AG04449 (cell line): ENCODE data around the gene CETP.

Experiments
- CTCF ChIA-PET: fragments of 350-600 bp; formaldehyde crosslinking; extraction: SDS; loops from one replicate; lab custom pipeline; 2021; ENCODE audit warnings: antibody characterized with exemption; lab: Yijun Ruan, JAX
- POLR2A ChIA-PET: fragments of 400-600, 350-600 bp; formaldehyde crosslinking; extraction: SDS; loops from one replicate; lab custom pipeline; 2020; ENCODE audit warnings: antibody characterized with exemption, inconsistent platforms; lab: Yijun Ruan, JAX
- DNase-seq: peaks from one replicate; pipeline ENCODE4 v3.0.0-alpha.2; 2010; ENCODE audit warnings: low read depth, low spot score
- H3K4me3 ChIP-seq: 2 replicates; pipeline ENCODE4 v1.5.1; 2011; ENCODE audit warnings: low read depth, mild to moderate bottlenecking, control low read depth, low read length
- CTCF ChIP-seq: IDR thresholded peaks from one replicate; pipeline ENCODE4 v1.5.1; 2011; ENCODE audit warnings: mild to moderate bottlenecking, moderate library complexity, low read length, control low read depth, inconsistent platforms; ENCODE audit not compliant: insufficient read depth; ENCODE audit errors: missing control alignments

Gene CETP

DNA sequence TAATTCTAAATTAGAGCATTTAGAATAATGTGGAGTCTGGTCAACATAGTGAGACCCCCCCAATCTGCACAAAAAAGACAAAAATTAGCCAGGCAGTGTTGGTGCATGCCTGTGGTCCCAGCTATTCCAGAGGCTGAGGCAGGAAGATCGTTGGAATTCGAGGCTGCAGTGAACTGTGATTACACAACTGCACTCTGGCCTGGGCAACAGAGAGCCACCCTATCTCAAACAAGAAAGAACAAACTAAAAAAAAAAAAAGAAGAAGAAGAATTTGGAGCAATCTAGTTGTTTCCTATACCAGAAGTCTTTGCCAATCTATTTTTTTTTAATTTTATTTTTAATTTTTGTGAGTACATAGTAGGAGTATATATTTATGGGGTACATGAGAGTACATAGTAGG lies 6.0 kb downstream of the CETP start:
- ChIA-PET CTCF (interaction anchor here (0.7 to 2.6 kb wide), 4 partner anchors 11 to 449 kb away, joined by 3 to 15 read pairs (median 4); no protein-coding TSS in a partner anchor), POLR2A (no interaction called here)
- TF ChIP-seq CTCF: no peak
- DNase-seq: no peak
- no peak overlapping the region for H3K4me3 ChIP-seq

DNA sequence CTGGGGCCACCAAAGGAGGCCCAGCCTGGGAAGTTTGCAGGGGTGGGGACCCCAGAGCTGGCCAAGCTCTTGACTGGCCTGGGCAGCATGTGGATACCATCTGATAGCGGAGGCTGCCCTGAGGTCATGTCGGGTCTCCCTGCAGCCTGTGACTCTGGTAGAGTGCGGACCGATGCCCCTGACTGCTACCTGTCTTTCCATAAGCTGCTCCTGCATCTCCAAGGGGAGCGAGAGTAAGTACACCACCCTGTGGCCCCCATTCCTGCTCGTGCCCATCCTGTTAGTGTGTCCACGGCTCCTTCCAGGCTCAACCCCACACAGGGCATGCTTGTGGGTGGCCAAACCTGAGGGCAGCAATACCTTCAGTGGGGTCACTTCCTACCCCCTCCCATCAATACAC lies 8.0 kb downstream of the CETP start:
- ChIA-PET CTCF (interaction anchor here (0.8 to 1.7 kb wide), 3 partner anchors 22 to 176 kb away, joined by 3 to 4 read pairs (median 3); no protein-coding TSS in a partner anchor), POLR2A (no interaction called here)
- no peak for TF ChIP-seq CTCF
- DNase-seq: no peak
- no peak overlapping the region for H3K4me3 ChIP-seq

DNA sequence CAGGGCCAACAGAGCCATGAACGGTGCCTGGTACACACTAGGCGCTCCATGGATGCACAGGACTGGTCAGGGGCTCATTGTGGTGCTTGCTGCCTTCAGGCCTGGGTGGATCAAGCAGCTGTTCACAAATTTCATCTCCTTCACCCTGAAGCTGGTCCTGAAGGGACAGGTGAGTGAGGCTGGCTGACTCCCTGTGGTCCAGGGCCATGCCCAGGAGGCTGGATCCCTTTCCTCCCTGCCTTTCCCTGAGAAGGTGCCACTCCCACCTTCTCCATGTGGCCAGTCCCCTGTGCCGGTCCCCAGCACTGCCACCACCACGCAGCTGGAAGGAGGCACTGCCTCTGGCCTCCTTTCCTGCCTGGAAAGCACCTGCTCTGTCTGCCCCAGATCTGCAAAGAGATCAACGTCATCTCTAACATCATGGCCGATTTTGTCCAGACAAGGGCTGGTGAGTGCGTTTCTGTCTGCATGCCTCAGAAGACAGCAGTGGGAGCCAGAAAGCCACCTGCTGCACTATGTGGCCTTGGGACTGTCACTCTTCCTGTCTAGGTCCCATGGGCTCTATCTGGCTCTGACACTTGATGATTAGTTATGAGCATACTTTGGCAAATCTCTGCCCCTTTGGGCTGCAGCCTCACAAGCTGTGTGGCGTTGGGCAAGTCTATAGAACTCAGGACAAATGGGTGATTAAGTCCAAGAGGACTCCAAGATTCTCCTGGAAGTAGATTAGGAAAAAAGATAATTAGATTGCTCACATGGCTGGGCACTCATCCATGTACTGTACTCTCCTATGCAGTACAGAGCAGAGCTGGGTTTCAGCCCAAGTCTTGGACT lies 9.4 kb downstream of the CETP start:
- no peak for TF ChIP-seq CTCF
- CTCF ChIA-PET: interaction anchor here (1.1 kb wide), 1 partner anchor 14 kb away, joined by 3 read pairs; no protein-coding TSS in a partner anchor
- POLR2A ChIA-PET: no interaction called here
- H3K4me3 ChIP-seq: no peak overlapping the region
- DNase-seq: no peak

- ChIA-PET POLR2A (no interaction called here), CTCF (interaction anchor here (1.5 kb wide), 1 partner anchor 105 kb away, joined by 6 read pairs; no protein-coding TSS in a partner anchor)
- H3K4me3 ChIP-seq: no peak overlapping the region
- DNase-seq: no peak
- TF ChIP-seq CTCF: no peak
Measured at GRCh38 chr16:56971768-56972043, 10.0 kb downstream of the CETP start.

GRCh38 chr16:56972403-56973293 lies 10.9 kb downstream of the CETP start:
- no peak overlapping the region for H3K4me3 ChIP-seq
- CTCF ChIA-PET: interaction anchor here (0.8 to 1.5 kb wide), 3 partner anchors 8 to 120 kb away, joined by 3 to 6 read pairs (median 4); no protein-coding TSS in a partner anchor
- POLR2A ChIA-PET: no interaction called here
- DNase-seq: no peak
- no peak for TF ChIP-seq CTCF
